GM18867 (cell line): ENCODE results near the gene HOXC12.

ENCODE experiments used
- ATAC-seq: cut with Tn5 transposase; IDR thresholded peaks from one replicate; pipeline ENCODE4 v1.9.1; 2021; ENCODE audit warnings: mild to moderate bottlenecking, moderate library complexity; ENCODE audit not compliant: unreplicated experiment

Gene HOXC12

GRCh38 chr12:53969588-53970259 is 15.0 kb downstream of the HOXC12 start:
- no peak for ATAC-seq

- ATAC-seq: no peak
Observed at GRCh38 chr12:53970451-53970850, 15.7 kb downstream of the HOXC12 start.

- no peak for ATAC-seq
Observed at GRCh38 chr12:53971129-53971528, 16.4 kb downstream of the HOXC12 start.

- no peak for ATAC-seq
Observed at GRCh38 chr12:53971686-53972085, 17.0 kb downstream of the HOXC12 start.

GRCh38 chr12:53972152-53972702 is 17.5 kb downstream of the HOXC12 start:
- no peak for ATAC-seq

- no peak for ATAC-seq
Observed at GRCh38 chr12:53972722-53973235, 18.1 kb downstream of the HOXC12 start, which contains the start of gene HOXC11. TSS of gene HOXC11 (plus strand) at chr12:53973126. CDS start at chr12:53973242, 116 bp downstream.

DNA sequence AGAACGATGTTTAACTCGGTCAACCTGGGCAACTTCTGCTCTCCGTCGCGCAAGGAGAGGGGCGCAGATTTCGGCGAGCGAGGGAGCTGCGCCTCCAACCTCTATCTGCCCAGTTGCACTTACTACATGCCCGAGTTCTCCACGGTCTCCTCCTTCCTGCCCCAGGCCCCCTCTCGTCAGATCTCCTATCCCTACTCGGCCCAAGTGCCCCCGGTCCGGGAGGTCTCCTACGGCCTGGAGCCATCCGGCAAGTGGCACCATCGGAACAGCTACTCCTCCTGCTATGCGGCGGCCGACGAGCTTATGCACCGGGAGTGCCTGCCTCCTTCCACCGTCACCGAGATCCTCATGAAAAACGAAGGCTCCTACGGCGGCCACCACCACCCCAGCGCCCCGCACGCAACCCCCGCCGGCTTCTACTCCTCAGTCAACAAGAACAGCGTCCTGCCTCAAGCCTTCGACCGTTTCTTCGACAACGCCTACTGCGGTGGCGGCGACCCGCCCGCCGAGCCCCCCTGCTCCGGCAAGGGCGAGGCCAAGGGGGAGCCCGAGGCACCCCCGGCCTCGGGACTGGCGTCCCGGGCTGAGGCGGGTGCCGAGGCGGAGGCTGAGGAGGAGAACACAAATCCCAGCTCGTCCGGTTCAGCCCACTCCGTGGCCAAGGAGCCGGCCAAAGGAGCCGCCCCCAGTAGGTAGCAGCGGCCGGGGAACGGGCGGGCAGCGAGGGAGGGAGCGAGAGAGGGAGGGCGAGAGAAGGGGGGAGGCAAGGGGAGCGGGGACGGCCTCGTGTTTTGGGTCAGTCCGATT is 18.7 kb downstream of the HOXC12 start:
- ATAC-seq: no peak

DNA sequence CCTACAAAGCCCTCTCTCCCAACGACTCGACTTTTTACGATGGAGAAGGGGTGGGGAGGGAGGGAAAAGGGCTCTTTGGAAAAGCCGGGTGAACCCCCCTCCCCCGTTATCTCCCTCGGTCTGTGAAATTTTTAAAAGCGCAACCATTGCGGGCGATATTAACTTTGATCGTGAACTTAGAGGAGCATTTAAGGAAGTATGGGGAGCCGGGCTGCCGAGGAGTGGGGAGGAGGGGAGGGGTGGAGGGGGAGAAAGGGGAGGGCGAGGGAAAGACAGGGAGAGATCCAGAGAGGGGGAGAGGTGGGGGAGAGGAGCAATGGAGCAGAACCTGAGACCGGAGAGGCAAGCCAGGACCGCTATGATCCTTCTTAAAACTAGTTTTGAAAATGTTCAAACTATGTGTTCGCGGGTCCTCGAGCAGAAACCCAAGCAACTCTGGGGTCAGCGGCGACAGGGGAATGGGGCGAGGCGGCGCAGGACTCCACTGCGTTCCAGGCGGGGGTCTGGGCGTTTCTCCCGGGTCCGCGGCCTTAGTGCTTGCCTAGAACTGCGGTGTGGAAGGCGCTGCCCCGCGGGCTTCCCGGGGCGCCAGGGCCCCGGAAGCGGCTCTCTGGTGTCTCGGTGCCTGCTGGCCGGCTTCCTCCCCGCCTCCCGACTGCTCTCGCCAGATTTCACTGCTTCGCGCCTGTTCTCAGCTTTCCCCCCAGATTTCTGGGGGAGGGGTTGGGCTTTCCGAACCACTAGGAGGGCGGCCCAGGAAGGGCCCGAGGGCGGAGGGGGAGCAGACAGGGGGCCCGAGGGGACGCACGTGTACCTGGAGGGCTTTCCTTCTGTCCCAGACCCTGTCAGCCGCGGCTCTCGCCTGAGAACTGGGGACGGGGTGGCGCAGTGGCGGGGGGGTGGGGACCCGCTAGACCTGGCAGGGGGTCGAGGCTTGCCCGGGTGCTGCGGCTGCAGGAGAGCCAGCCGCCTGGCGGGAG is 19.7 kb downstream of the HOXC12 start, which contains the start of gene HOTAIR:
HOTAIR (minus strand) TSS at position 871 of the 980 bp plus-strand sequence.
- no peak for ATAC-seq

DNA sequence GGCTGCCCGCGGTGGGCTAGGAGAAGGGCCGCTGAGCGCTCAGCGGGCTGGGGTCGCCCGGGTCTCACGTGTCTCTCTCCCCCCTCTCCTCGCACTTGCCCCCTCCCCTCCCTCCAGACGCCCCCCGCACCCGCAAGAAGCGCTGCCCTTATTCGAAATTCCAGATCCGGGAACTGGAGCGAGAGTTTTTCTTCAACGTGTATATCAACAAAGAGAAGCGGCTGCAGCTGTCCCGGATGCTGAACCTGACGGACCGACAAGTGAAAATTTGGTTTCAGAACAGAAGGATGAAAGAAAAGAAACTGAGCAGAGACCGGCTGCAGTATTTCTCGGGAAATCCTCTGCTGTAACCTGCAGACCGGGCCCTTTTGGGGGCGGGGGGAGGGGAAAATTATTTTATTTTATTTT is 20.4 kb downstream of the HOXC12 start:
- ATAC-seq: no peak

DNA sequence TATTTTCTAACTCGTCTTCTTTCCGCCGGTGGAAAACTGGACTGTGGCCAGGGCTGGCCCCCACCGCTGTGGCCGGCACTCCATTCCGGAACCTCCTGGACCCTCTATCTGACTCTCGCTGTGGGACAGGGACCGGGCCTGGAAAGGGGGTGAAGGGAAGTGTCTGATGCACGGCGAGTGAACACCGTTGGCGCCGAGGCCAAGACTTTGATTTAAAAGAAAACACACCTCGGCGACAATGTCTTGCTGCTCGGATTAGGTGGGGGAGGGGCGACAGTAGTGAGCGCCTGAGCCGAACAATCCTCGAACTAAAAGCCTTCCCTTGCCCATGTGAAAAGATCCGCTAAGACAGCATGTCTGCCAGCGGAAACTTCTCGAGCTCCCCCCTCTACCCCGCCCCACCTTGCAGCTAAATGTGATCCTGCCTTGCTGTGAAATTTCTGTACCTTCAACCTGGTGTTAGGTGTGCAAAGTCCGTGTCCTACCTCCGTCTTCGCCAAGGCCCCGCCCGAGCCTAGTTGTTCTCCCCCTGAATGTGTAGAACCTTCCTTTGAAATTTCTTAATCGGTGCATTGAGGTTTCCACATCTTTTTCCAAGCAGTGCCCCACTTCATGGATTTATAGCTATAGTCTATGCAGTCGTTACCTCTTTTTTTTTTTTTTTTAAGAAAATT is 20.9 kb downstream of the HOXC12 start:
- ATAC-seq: no peak

DNA sequence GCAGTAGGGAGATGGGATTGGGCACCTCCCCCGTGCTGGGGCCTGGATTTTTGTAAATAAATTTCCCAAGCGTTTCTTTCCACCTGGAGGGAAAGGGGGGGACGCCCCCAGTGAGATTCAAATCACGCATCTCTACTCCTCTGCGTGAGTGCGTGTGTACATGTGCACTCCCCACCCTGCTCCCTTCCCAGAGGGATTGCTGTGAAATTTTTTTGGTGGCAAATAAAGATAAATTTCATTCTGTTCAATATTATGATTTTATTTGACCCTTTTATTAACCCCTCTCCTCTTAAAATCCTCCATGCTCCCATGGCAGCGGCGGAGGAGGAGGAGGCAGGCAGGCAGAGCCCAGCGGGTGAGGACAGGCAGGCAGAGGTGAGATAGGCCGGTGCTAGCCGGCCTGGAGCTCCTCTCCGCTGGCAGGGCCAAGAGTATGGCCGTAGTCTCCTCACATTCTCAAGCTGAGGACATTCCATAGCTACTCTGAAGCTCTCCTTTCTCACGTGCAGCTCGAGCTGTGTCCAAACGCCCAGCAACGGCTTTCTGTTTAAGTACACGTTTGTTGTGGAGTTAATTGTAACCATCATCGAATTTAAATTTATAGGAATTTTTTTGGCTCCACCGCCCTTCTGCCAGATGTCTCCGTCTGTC is 21.6 kb downstream of the HOXC12 start:
- ATAC-seq: no peak

GRCh38 chr12:53976823-53977595 is 22.3 kb downstream of the HOXC12 start:
- no peak for ATAC-seq

GRCh38 chr12:53977596-53978445 is 23.1 kb downstream of the HOXC12 start:
- no peak for ATAC-seq

GRCh38 chr12:53978477-53979356 is 24.0 kb downstream of the HOXC12 start:
- no peak for ATAC-seq

GRCh38 chr12:53980104-53980801 is 25.6 kb downstream of the HOXC12 start:
- ATAC-seq: no peak
